Measurements from ENCODE around the gene EOMES.

Gene EOMES

GRCh38 chr3:27678234-27678633 is 43.9 kb downstream of the EOMES start:
- DNase-seq, result no peak

- DNase-seq, result no peak
Measured at GRCh38 chr3:27677565-27677964, 44.6 kb downstream of the EOMES start.

- no peak for DNase-seq
Measured at GRCh38 chr3:27675287-27675686, 46.8 kb downstream of the EOMES start.

GRCh38 chr3:27673701-27674100 is 48.4 kb downstream of the EOMES start:
- DNase-seq, result no peak

- no peak for DNase-seq
Measured at GRCh38 chr3:27671101-27671500, 51.0 kb downstream of the EOMES start.

GRCh38 chr3:27670619-27671018 is 51.5 kb downstream of the EOMES start:
- DNase-seq, result no peak

GRCh38 chr3:27669591-27669990 is 52.5 kb downstream of the EOMES start:
- DNase-seq, result no peak

GRCh38 chr3:27667751-27668150 is 54.4 kb downstream of the EOMES start:
- no peak for DNase-seq

GRCh38 chr3:27666708-27667107 is 55.4 kb downstream of the EOMES start:
- DNase-seq, result peak; percentile 17 to 56

GRCh38 chr3:27666272-27666671 is 55.9 kb downstream of the EOMES start:
- peak in 1 of 2 donors; percentile 34 for DNase-seq
